GM23248 (cell line): ENCODE results near the gene NCCRP1.

Experiments
- EZH2 ChIP-seq: fragments of 200-600 bp; sonication (generic); IDR thresholded peaks from 2 replicates; pipeline ENCODE4 v1.6.1; 2018; ENCODE audit warnings: antibody characterized with exemption, mild to moderate bottlenecking; ENCODE audit not compliant: insufficient read depth, poor library complexity, severe bottlenecking
- EZH2phosphoT487 ChIP-seq: fragments of 200-600 bp; sonication (generic); IDR thresholded peaks from 2 replicates; pipeline ENCODE4 v1.6.1; 2018; ENCODE audit warnings: antibody characterized with exemption, moderate library complexity, mild to moderate bottlenecking, low read depth; ENCODE audit not compliant: insufficient read depth

GRCh38 chr19:39240421-39240820 lies 43.7 kb downstream of the NCCRP1 start:
- TF ChIP-seq EZH2, result no peak
- no peak for TF ChIP-seq EZH2phosphoT487
